Cardiac fibroblast (primary cell): ENCODE data around the gene PXMP2.

Source experiments
- DNase-seq, 2 donors: peaks; one replicate each; pipeline versions ENCODE4 v3.0.0 to v3.0.0-alpha.2; 2010; ENCODE audit warnings: low read depth in 2 of 2
- H3K4me3 ChIP-seq, 2 donors: replicated peaks in 1 of 2; 1 replicate in 1 of 2; 2 replicates in 1 of 2; pipeline ENCODE4 v1.5.1; 2011; ENCODE audit warnings: low read depth in 2 of 2, low read length in 2 of 2, mild to moderate bottlenecking in 2 of 2, moderate library complexity in 1 of 2
- TF ChIP-seq, protein P1 (sequence below): IDR thresholded peaks from one replicate; pipeline ENCODE4 v1.5.1; 2011; ENCODE audit warnings: low read depth, mild to moderate bottlenecking, low read length, inconsistent platforms

The PXMP2 gene

DNA sequence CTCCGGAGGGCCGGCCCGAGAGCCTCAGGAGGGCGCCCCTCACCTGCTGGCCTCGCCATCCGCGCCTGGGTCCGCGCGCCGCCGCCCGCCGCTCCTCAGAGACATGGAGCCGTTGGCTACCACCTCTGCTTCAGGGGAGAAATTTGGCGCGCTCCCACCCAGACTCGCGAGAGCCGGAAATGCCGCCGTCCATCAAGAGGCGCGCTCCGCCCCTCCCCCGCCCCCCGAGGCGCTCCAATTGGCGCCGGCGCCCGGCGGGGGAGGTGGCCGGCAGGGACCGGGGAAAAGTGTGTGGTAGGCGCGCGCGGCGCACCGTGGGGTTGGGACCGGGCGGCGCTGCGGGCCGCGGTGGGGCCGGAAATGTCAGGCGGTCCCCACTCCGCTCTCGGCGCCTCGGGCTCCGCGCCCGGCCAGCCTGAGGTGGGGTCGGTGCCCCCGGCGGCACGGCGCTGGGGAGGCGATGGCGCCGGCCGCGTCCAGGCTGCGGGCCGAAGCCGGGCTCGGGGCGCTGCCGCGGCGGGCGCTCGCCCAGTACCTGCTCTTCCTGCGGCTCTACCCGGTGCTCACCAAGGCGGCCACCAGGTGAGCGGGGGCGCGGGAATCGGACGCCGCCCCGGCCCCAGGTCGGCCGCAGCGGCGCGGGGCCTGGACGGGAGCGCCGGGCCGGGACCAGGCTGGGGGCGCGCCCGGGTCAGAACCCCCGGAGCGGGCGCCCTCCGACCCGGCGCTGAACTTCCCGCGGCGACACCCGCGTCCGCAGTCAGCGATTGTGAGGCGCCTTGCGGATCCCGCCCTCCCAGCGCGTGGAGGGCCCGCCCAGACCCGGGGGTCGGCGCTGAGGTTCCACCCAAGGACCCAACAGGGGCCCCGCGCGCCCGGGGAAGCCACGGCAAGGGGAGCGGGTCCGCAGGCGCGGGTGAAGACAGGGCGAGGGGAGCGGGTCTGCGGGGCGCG lies at the start of gene PXMP2, which contains the start of gene POLE:
Gene PXMP2 (plus strand): TSS at position 377 of the 954 bp plus-strand sequence. CDS start 84 bp downstream, at position 461.
Gene POLE (minus strand): TSS at position 132 of the 954 bp plus-strand sequence. CDS start 27 bp downstream, at position 105.
- H3K4me3 ChIP-seq = peak within 1 kb of the TSS; percentile 54 to 62
- TF ChIP-seq, protein P1, sequence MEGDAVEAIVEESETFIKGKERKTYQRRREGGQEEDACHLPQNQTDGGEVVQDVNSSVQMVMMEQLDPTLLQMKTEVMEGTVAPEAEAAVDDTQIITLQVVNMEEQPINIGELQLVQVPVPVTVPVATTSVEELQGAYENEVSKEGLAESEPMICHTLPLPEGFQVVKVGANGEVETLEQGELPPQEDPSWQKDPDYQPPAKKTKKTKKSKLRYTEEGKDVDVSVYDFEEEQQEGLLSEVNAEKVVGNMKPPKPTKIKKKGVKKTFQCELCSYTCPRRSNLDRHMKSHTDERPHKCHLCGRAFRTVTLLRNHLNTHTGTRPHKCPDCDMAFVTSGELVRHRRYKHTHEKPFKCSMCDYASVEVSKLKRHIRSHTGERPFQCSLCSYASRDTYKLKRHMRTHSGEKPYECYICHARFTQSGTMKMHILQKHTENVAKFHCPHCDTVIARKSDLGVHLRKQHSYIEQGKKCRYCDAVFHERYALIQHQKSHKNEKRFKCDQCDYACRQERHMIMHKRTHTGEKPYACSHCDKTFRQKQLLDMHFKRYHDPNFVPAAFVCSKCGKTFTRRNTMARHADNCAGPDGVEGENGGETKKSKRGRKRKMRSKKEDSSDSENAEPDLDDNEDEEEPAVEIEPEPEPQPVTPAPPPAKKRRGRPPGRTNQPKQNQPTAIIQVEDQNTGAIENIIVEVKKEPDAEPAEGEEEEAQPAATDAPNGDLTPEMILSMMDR = no peak
- DNase-seq = peak; percentile 94 to 97

- no peak overlapping the region for H3K4me3 ChIP-seq
- DNase-seq = no peak
- TF ChIP-seq, protein P1 = no peak
Observed at GRCh38 chr12:132637811-132638210, 49.6 kb upstream of the PXMP2 start.

DNA sequence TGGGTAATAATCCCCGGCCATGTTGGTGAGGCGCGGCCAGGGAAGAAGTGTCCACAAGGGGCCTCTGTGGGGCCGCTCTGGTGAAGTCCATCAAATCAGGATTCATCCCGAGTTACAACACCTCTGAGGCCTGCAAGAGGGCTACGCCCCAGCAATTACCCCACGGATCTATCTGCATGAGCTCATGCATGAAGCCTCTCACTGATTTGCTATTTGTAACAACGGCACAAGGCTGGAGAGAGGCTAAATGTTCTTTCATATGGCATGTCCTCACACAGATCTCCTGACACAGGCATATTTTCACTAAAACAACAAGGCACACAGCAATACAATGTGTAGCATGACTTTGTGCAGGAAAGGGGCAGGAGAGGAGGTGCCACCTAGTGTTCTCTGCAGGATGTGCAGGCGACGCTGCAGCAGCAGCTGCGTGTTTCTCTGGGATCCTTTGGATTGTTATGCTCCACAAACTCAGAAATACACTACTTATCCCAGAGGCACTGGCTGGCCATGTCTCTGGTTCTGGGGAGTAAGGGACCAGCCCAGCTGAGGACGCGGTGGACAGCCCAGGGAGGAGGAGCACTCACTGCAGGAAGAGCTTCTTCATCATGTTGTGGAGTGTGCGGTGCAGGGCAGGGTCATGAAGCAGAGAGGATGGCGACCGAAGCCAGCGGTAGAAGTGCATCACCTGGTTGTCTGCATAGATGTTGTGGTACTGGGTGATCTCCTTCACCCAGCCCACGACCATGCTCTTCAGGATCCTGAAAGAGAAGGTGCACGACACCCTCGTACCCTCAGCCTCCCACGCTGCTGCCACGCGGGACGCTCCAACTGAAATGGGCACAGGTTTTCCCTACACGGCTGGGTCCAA lies 48.6 kb upstream of the PXMP2 start:
- no peak overlapping the region for H3K4me3 ChIP-seq
- peak; percentile 67 to 69 for DNase-seq
- TF ChIP-seq, protein P1 = peak; percentile 94

GRCh38 chr12:132639956-132640520 lies 47.3 kb upstream of the PXMP2 start:
- TF ChIP-seq, protein P1 = no peak
- H3K4me3 ChIP-seq = no peak overlapping the region
- DNase-seq = no peak

- no peak overlapping the region for H3K4me3 ChIP-seq
- no peak for DNase-seq
- TF ChIP-seq, protein P1 = no peak
Observed at GRCh38 chr12:132640936-132641335, 46.5 kb upstream of the PXMP2 start.
